ENCODE data around the gene RABL3. TPM values are rescaled to one million over a fixed set of nuclear protein-coding genes. Genes with fewer than 3 reads are reported as not detected.

RABL3 gene
- total and polyA plus RNA-seq, 2 of the 13 experiments (the other 11 are each of a cell fraction or from before 2014, with no cell fraction given): 4.8 to 31.9 TPM

DNA sequence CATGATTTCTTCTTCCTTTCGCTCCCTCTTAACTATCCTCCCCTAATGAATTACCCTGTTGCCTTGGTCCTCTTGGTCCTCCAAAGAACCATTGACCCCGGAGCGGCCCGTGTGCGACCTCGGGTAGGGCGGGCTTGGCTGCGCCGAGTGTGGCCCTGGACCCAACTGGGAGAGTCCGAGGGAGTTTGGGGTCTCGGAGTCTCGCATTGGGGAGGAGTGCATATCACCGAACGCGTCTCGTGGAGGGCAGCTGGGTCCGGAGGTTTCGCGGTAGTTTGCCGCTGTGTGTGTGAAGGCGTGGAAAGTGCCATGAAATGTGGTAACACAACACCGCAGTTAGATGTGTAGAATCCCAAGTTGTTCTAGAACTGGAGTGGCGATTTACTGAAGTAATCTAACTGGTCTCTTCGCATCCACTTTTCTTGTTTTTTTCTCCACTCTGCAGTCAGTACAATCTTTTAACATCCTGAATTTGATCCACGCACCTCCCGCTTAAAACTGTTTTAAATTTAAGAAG, 591 bp upstream of the RABL3 start (continued):
- TF ChIP-seq, protein P1, sequence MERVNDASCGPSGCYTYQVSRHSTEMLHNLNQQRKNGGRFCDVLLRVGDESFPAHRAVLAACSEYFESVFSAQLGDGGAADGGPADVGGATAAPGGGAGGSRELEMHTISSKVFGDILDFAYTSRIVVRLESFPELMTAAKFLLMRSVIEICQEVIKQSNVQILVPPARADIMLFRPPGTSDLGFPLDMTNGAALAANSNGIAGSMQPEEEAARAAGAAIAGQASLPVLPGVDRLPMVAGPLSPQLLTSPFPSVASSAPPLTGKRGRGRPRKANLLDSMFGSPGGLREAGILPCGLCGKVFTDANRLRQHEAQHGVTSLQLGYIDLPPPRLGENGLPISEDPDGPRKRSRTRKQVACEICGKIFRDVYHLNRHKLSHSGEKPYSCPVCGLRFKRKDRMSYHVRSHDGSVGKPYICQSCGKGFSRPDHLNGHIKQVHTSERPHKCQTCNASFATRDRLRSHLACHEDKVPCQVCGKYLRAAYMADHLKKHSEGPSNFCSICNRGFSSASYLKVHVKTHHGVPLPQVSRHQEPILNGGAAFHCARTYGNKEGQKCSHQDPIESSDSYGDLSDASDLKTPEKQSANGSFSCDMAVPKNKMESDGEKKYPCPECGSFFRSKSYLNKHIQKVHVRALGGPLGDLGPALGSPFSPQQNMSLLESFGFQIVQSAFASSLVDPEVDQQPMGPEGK (CRISPR knock-in tag; IDR thresholded peaks at IDR 0.05): no peak
- TF ChIP-seq, protein P2, sequence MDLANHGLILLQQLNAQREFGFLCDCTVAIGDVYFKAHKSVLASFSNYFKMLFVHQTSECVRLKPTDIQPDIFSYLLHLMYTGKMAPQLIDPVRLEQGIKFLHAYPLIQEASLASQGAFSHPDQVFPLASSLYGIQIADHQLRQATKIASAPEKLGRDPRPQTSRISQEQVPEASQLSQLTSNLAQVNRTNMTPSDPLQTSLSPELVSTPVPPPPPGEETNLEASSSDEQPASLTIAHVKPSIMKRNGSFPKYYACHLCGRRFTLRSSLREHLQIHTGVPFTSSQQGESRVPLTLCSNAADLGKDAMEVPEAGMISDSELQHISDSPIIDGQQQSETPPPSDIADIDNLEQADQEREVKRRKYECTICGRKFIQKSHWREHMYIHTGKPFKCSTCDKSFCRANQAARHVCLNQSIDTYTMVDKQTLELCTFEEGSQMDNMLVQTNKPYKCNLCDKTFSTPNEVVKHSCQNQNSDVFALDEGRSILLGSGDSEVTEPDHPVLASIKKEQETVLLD (CRISPR knock-in tag; IDR thresholded peaks at IDR 0.05; ENCODE audit: low read depth): no peak
- TF ChIP-seq AGO1 (IDR thresholded peaks at IDR 0.05; ENCODE audit: low read depth, low read length, poor library complexity, severe bottlenecking) (no peak), MED1 (CRISPR knock-in tag; IDR thresholded peaks at IDR 0.05) (no peak; the same call in 1 of the 2 replicates), ZNF678 (CRISPR knock-in tag; IDR thresholded peaks at IDR 0.05) (no peak), MXI1 (IDR thresholded peaks at IDR 0.05; ENCODE audit: borderline replicate concordance, low read depth, low read length) (no peak), ZNF737 (CRISPR knock-in tag; IDR thresholded peaks at IDR 0.05; ENCODE audit: borderline replicate concordance) (no peak), ZNF720 (CRISPR knock-in tag; IDR thresholded peaks at IDR 0.05) (no peak), MAFK (conservative IDR thresholded peaks at IDR 0.05 in 1 of 2, IDR thresholded peaks at IDR 0.05 in 1 of 2; ENCODE audit: low read length in 2 of 2) (no peak), ZNF530 (CRISPR knock-in tag; IDR thresholded peaks at IDR 0.05; ENCODE audit: low read depth) (no peak), ZNF605 (CRISPR knock-in tag; IDR thresholded peaks at IDR 0.05) (no peak), AKAP8 (CRISPR knock-in tag; IDR thresholded peaks at IDR 0.05) (no peak), ZNF264 (CRISPR knock-in tag; IDR thresholded peaks at IDR 0.05) (no peak), ZFP1 (CRISPR knock-in tag; IDR thresholded peaks at IDR 0.05) (no peak), ZNF282 (IDR thresholded peaks at IDR 0.05; ENCODE audit: partially characterized antibody) (no peak), THYN1 (CRISPR knock-in tag; IDR thresholded peaks at IDR 0.05; ENCODE audit: borderline replicate concordance, low read depth) (no peak), SKI (IDR thresholded peaks at IDR 0.05; ENCODE audit: partially characterized antibody) (no peak), PRDM10 (CRISPR knock-in tag; IDR thresholded peaks at IDR 0.05; ENCODE audit: low read depth) (no peak), SNAPC2 (CRISPR knock-in tag; IDR thresholded peaks at IDR 0.05) (no peak), ZNF773 (CRISPR knock-in tag; IDR thresholded peaks at IDR 0.05; ENCODE audit: borderline replicate concordance) (peak; percentile 71; the same call in 1 of the 2 replicates), GFI1 (CRISPR knock-in tag; IDR thresholded peaks at IDR 0.05; ENCODE audit: borderline replicate concordance) (no peak), SRSF9 (IDR thresholded peaks at IDR 0.05; ENCODE audit: borderline replicate concordance, insufficient read depth, low read depth, low read length, poor library complexity, severe bottlenecking) (no peak)
- TF ChIP-seq, protein P3, sequence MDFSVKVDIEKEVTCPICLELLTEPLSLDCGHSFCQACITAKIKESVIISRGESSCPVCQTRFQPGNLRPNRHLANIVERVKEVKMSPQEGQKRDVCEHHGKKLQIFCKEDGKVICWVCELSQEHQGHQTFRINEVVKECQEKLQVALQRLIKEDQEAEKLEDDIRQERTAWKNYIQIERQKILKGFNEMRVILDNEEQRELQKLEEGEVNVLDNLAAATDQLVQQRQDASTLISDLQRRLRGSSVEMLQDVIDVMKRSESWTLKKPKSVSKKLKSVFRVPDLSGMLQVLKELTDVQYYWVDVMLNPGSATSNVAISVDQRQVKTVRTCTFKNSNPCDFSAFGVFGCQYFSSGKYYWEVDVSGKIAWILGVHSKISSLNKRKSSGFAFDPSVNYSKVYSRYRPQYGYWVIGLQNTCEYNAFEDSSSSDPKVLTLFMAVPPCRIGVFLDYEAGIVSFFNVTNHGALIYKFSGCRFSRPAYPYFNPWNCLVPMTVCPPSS (IDR thresholded peaks at IDR 0.05): no peak

Measured in HepG2 (cell line).